Adrenal gland (tissue), 5 donors: Measurements from ENCODE around the gene C1QTNF2.

Experiments
- CTCF ChIP-seq, 6 experiments: fragments of 450-650 bp in 4 of 6; fragments of 200-600 bp in 2 of 6; sonication (generic) in 1 of 6; IDR thresholded peaks; 1 replicate in 5 of 6; 2 replicates in 1 of 6; pipeline versions ENCODE4 v1.5.1 to v1.8.0; 2016 to 2021; ENCODE audit warnings: antibody characterized with exemption in 6 of 6, mild to moderate bottlenecking in 2 of 6, moderate library complexity in 1 of 6
- POLR2A ChIP-seq, 2 donors: fragments of 450-650 bp; IDR thresholded peaks; one replicate each; pipeline ENCODE4 v1.6.1; 2017; ENCODE audit warnings: antibody characterized with exemption in 2 of 2, mild to moderate bottlenecking in 2 of 2, moderate library complexity in 1 of 2
- donor health status: DM: no; HTN: no; CAD: no.

- TF ChIP-seq POLR2A (IDR thresholded peaks at IDR 0.05) (no peak), CTCF (IDR thresholded peaks at IDR 0.05) (no peak)
Measured at GRCh38 chr5:160333721-160334120, 36.7 kb downstream of the C1QTNF2 start.
